ENCODE measurements around the gene ALDH3B2. TPM values are rescaled to one million over a fixed set of nuclear protein-coding genes. Genes with fewer than 3 reads are reported as not detected.

ALDH3B2 gene, protein sequence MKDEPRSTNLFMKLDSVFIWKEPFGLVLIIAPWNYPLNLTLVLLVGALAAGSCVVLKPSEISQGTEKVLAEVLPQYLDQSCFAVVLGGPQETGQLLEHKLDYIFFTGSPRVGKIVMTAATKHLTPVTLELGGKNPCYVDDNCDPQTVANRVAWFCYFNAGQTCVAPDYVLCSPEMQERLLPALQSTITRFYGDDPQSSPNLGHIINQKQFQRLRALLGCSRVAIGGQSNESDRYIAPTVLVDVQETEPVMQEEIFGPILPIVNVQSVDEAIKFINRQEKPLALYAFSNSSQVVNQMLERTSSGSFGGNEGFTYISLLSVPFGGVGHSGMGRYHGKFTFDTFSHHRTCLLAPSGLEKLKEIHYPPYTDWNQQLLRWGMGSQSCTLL
- total RNA-seq: not detected in 2 replicates

DNA sequence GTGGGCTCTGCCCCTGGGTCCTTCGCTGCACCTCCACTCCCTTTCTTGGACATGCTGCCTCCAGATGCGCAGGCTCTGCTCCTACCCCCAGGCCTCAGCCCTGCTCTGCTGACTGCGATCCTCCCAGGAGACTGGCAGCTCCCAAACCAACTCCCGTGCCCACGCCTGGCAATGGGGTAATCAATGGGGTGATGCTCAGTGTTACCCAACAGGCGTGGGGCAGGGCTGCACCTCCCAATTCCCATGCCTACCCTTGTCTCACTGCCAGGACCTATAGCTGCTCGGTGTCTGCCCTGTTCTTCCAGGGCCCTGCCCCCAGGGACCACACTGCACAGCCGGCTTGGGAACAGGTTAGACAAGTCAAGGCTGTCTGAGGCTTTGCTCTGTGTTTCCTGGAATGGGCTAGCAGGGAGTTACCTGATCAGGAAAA, at the start of gene ALDH3B2:
TSS of gene ALDH3B2 (minus strand) at position 182 of the 430 bp plus-strand sequence. CDS start 7,688 bp downstream, outside the sequence.

DNA sequence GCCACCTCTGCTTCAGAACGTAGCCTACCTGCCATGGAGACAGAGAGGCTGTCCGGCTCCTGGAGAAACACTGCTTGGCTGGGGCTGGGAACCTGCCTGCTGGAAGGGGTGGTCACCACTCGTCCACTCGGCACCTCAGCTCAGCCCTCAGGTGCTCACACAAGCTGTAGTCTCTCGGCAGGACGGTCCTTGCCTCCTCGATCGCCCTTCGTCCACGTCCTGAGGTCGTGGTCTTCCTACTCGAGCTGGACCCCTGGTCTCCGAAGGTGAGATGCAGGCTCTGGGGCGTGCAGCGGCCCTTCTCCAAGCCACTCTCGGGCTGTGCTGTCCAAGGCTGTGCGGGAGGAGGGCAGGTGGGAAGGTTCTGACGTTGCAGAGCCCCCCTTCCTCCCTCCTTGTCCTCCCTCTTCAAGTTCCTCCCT, 35.0 kb downstream of the ALDH3B2 start, which contains the start of gene TBX10:
TSS of gene TBX10 (minus strand) at position 326 of the 422 bp plus-strand sequence. CDS start at position 35, 291 bp downstream.

DNA sequence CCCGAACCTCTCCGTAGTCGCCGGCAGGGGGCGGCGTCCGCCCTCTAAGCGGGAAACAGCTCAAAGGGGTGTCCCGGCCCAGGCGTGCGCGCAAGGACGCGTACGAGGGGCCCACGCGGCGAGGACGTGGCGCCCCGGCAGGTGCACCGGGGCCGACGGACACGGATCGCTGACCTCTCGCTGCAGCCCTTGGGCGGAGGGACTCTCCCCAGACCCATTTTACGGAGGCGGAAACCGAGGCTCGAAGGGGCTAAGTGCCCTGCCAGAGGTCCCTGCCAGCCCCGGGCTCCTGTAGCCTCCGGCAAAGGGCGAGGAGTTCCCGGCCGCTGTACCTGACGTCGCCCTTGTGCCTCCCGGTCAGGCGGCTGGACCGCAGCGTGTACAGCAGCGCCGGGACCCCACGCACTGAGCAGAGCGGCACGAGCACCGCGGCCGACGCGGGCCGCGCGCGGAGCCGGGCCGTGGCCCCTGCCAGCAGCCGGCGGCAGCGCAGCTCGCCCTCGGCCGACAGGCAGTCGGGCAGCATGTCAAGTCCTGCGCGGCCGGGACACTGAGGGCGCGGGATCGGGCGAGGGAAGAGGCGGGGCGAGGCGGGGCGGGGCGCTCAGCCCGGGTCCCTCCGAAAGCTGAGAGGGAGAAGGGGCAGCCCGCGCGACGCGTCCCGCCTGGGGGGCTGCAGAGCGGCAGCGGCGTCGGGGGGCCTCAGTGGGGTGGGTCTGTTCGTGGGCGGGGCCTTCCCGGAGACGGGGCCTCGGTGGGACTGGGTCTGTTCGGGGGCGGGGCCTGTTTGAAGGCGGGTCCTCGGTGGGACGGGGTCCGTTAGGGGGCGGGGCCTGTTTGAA, 44.8 kb downstream of the ALDH3B2 start, which contains the start of gene NUDT8:
TSS of gene NUDT8 (minus strand) at position 552 of the 842 bp plus-strand sequence. CDS start at position 526, 26 bp downstream.

Small RNAs within 50 kb of the gene (small RNA-seq; reads per million reads assigned to genes)
- 0.77 reads per million, percentile 10 among the genes with 10 or more reads in this experiment for gene RPL37P2

Other genes with a start within 250 kb of the ALDH3B2 start
- gene RPS6KB2, start 246.1 kb downstream of the ALDH3B2 start, total RNA-seq: 44.5 and 48.8 TPM in 2 replicates
- gene PTPRCAP, start 236.9 kb downstream of the ALDH3B2 start, total RNA-seq: 0.32 TPM in 1 of 2 replicates, not detected in the other
- gene CORO1B, start 231.1 kb downstream of the ALDH3B2 start, total RNA-seq: 128 and 136 TPM in 2 replicates
- not detected in 2 replicates for gene GPR152, start 221.9 kb downstream of the ALDH3B2 start, total RNA-seq
- gene CABP4, start 219.3 kb downstream of the ALDH3B2 start, total RNA-seq: not detected in 2 replicates
- 18.8 and 21.7 TPM in 2 replicates for gene TMEM134, start 205.4 kb downstream of the ALDH3B2 start, total RNA-seq
- gene AIP, start 191.6 kb downstream of the ALDH3B2 start, total RNA-seq: 50.3 and 58.9 TPM in 2 replicates
- 30.7 and 31.5 TPM in 2 replicates for gene PITPNM1, start 169.3 kb downstream of the ALDH3B2 start, total RNA-seq
- 21.6 and 25.3 TPM in 2 replicates for gene CDK2AP2, start 166.5 kb downstream of the ALDH3B2 start, total RNA-seq
- gene CABP2, start 151.2 kb downstream of the ALDH3B2 start, total RNA-seq: not detected in 2 replicates
- 399 and 414 TPM in 2 replicates for gene GSTP1, start 90.8 kb downstream of the ALDH3B2 start, total RNA-seq
- gene NDUFV1, start 67.7 kb downstream of the ALDH3B2 start, total RNA-seq: 137 and 150 TPM in 2 replicates
- gene NUDT8, start 44.7 kb downstream of the ALDH3B2 start, total RNA-seq: 5.5 and 7.5 TPM in 2 replicates
- gene TBX10, start 34.9 kb downstream of the ALDH3B2 start, total RNA-seq: not detected in 2 replicates
- not detected in 2 replicates for gene ACY3, start 23.9 kb downstream of the ALDH3B2 start, total RNA-seq